Measurements from ENCODE around the gene HDHD3.
A peak's percentile ranks its signal among the peaks of the same experiment; 100 is the strongest.

HDHD3 gene

GRCh38 chr9:113416149-113416721 lies 39.4 kb upstream of the HDHD3 start:
- H3K4me3 ChIP-seq (ENCODE audit: low read depth, low read length), result no peak overlapping the region
- H3K27me3 ChIP-seq (ENCODE audit: control insufficient read depth, insufficient read depth, low read length), result no peaks in the 10 kb centered on the region
- H3K9ac ChIP-seq, result no peak overlapping the region
- H3K9me3 ChIP-seq (ENCODE audit: control insufficient read depth, low read length), result no peaks in the 10 kb centered on the region
- no peak overlapping the region for H3K27ac ChIP-seq
- H2AFZ ChIP-seq, result no peak overlapping the region
- H3K4me2 ChIP-seq (ENCODE audit: low read length), result no peak overlapping the region
- H3K79me2 ChIP-seq, result no peaks in the 10 kb centered on the region
- H3K4me1 ChIP-seq, result no peaks in the 10 kb centered on the region
- H3K36me3 ChIP-seq (ENCODE audit: control insufficient read depth, insufficient read depth, low read length), result no peaks in the 10 kb centered on the region
- no peak for TF ChIP-seq CTCF (IDR thresholded peaks at IDR 0.05)

DNA sequence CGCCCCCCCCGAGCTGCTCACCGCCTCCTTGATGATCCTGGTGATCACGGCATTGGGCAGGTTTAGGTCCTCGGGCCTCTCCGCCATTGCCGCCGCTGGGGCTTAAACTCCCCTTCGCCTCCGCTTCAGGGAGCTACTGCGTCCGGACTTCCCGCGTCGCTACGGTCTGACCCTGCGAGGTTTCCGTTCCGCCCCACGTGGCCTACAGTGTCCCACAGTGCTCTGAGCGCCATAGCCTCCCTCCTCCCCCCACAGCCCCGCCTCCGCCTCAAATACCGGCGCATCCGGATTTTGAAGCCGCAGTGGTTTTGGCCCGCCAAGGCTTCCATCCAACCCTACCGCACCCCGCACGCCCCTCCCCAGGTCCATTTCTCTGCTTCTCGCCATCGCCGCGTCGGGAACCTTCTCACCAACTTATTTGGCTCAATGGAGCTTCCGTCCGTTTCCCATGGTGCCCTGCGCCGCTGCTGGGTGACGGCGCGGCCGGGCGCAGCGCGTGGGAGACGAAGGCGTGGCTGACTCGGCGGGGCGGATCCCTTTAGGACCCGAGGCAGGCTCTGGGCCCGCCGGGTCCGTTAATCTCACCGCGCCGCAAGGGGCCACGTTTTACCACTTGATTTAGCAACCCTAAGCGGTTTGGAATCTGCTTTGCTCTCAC lies 33.5 kb upstream of the HDHD3 start, which contains the start of the genes C9orf43 and POLE3:
C9orf43 (plus strand) TSS at position 541 of the 658 bp plus-strand sequence. CDS start 2,747 bp downstream, outside the sequence.
POLE3 (minus strand) TSS at position 469 of the 658 bp plus-strand sequence; CDS start at position 87, 382 bp downstream.
- Histone ChIP-seq H3K4me2 (ENCODE audit: low read length) (peak within 1 kb of the TSS; percentile 89), H3K4me1 (peaks cover 6% of the 10 kb centered on the region), H3K9me3 (ENCODE audit: control insufficient read depth, low read length) (no peaks in the 10 kb centered on the region), H3K27ac (peak within 1 kb of the TSS; percentile 97), H3K79me2 (no peaks in the 10 kb centered on the region), H3K27me3 (ENCODE audit: control insufficient read depth, insufficient read depth, low read length) (no peaks in the 10 kb centered on the region), H3K4me3 (ENCODE audit: low read depth, low read length) (peak within 1 kb of the TSS; percentile 99), H3K36me3 (ENCODE audit: control insufficient read depth, insufficient read depth, low read length) (no peaks in the 10 kb centered on the region), H2AFZ (peak within 1 kb of the TSS; percentile 93), H3K9ac (peak within 1 kb of the TSS; percentile 67)
- TF ChIP-seq CTCF (IDR thresholded peaks at IDR 0.05), result no peak

GRCh38 chr9:113409883-113410206 lies 33.1 kb upstream of the HDHD3 start:
- TF ChIP-seq CTCF (IDR thresholded peaks at IDR 0.05), result no peak
- Histone ChIP-seq H3K4me3 (ENCODE audit: low read depth, low read length) (peak overlapping the region; percentile 99), H3K27ac (peak overlapping the region; percentile 97), H3K9me3 (ENCODE audit: control insufficient read depth, low read length) (no peaks in the 10 kb centered on the region), H3K4me2 (ENCODE audit: low read length) (peak overlapping the region; percentile 89), H3K36me3 (ENCODE audit: control insufficient read depth, insufficient read depth, low read length) (no peaks in the 10 kb centered on the region), H3K79me2 (no peaks in the 10 kb centered on the region), H3K27me3 (ENCODE audit: control insufficient read depth, insufficient read depth, low read length) (no peaks in the 10 kb centered on the region), H3K9ac (peak overlapping the region; percentile 67), H3K4me1 (peaks cover 6% of the 10 kb centered on the region), H2AFZ (peak overlapping the region; percentile 93)

DNA sequence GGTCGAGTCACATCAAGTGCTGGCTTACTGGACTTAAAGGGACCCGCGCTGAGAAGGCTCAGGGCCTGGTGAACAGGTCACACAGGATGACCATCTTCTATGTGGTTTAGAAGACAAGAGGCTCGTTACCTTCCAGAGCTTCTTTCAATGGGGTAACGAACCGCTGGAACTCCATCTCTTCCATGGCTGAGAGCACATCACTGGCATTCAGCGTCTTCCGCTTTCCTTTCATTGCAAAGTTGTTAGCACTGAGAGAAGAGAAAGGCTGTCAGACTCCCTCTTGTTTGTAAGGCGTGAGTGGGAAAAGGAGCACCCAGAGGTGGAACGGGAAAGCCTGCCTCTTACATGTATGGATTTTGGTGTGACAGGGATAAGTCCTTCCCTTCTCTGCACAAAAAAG lies 32.7 kb upstream of the HDHD3 start:
- H2AFZ ChIP-seq, result no peak overlapping the region
- no peaks in the 10 kb centered on the region for H3K9me3 ChIP-seq (ENCODE audit: control insufficient read depth, low read length)
- H3K4me2 ChIP-seq (ENCODE audit: low read length), result peak overlapping the region; percentile 89
- no peaks in the 10 kb centered on the region for H3K36me3 ChIP-seq (ENCODE audit: control insufficient read depth, insufficient read depth, low read length)
- no peak for TF ChIP-seq CTCF (IDR thresholded peaks at IDR 0.05)
- no peak overlapping the region for H3K9ac ChIP-seq
- no peaks in the 10 kb centered on the region for H3K79me2 ChIP-seq
- H3K27me3 ChIP-seq (ENCODE audit: control insufficient read depth, insufficient read depth, low read length), result no peaks in the 10 kb centered on the region
- peak overlapping the region; percentile 99 for H3K4me3 ChIP-seq (ENCODE audit: low read depth, low read length)
- H3K27ac ChIP-seq, result peak overlapping the region; percentile 97
- H3K4me1 ChIP-seq, result peaks cover 6% of the 10 kb centered on the region
